Hepatic stellate cell (primary cell): ENCODE results near the gene FAM3C.

Experiments
- DNase-seq: peaks from one replicate; pipeline ENCODE4 v3.0.0; 2011; ENCODE audit warnings: low spot score

FAM3C gene

GRCh38 chr7:121376979-121377378 is 19.1 kb downstream of the FAM3C start:
- no peak for DNase-seq

- no peak for DNase-seq
These were observed 22.9 kb downstream of the FAM3C start for GRCh38 chr7:121373177-121373576.

- DNase-seq = no peak
These were observed 23.6 kb downstream of the FAM3C start for GRCh38 chr7:121372376-121373010.

- DNase-seq = no peak
These were observed 24.2 kb downstream of the FAM3C start for GRCh38 chr7:121371883-121372282.

GRCh38 chr7:121371367-121371766 is 24.7 kb downstream of the FAM3C start:
- no peak for DNase-seq

- DNase-seq = peak; percentile 3
These were observed 26.6 kb downstream of the FAM3C start for GRCh38 chr7:121369462-121369861.

- DNase-seq = peak; percentile 2
These were observed 29.2 kb downstream of the FAM3C start for GRCh38 chr7:121366852-121367431.

- DNase-seq = no peak
These were observed 35.5 kb downstream of the FAM3C start for GRCh38 chr7:121360564-121360963.

GRCh38 chr7:121355574-121355973 is 40.5 kb downstream of the FAM3C start:
- no peak for DNase-seq

- no peak for DNase-seq
These were observed 43.8 kb downstream of the FAM3C start for GRCh38 chr7:121352323-121352722.

- DNase-seq = no peak
These were observed 44.4 kb downstream of the FAM3C start for GRCh38 chr7:121351682-121352081.

- DNase-seq = no peak
These were observed 51.6 kb downstream of the FAM3C start for GRCh38 chr7:121344497-121344896.

GRCh38 chr7:121344093-121344492 is 52.0 kb downstream of the FAM3C start:
- no peak for DNase-seq

- no peak for DNase-seq
These were observed 52.8 kb downstream of the FAM3C start for GRCh38 chr7:121343302-121343701.

GRCh38 chr7:121342631-121343030 is 53.5 kb downstream of the FAM3C start:
- DNase-seq = no peak

GRCh38 chr7:121341933-121342332 is 54.2 kb downstream of the FAM3C start:
- no peak for DNase-seq

GRCh38 chr7:121339082-121339481 is 57.0 kb downstream of the FAM3C start:
- no peak for DNase-seq

- no peak for DNase-seq
These were observed 58.7 kb downstream of the FAM3C start for GRCh38 chr7:121337398-121337797.

GRCh38 chr7:121336579-121336978 is 59.5 kb downstream of the FAM3C start:
- DNase-seq = no peak

- DNase-seq = peak; percentile 13
These were observed 61.0 kb downstream of the FAM3C start for GRCh38 chr7:121334875-121335648.

- no peak for DNase-seq
These were observed 61.7 kb downstream of the FAM3C start for GRCh38 chr7:121334376-121334775.

GRCh38 chr7:121331574-121331973 is 64.5 kb downstream of the FAM3C start:
- no peak for DNase-seq

- DNase-seq = no peak
These were observed 65.1 kb downstream of the FAM3C start for GRCh38 chr7:121331048-121331447.
